Vagina (tissue), 2 donors: ENCODE data around the gene CFAP119. TPM values are rescaled to one million over a fixed set of nuclear protein-coding genes. Genes with fewer than 3 reads are reported as not detected.
A peak's percentile ranks its signal among the peaks of the same experiment; 100 is the strongest.

Experiments used
- DNase-seq, 2 donors: peaks; one replicate each; pipeline ENCODE4 v3.0.0-alpha.2; 2017; ENCODE audit errors: extremely low spot score in 2 of 2
- H3K27ac ChIP-seq: fragments of 200-600 bp; sonication (generic); one replicate; pipeline ENCODE4 v1.5.1; 2019
- H3K27me3 ChIP-seq: fragments of 200-600 bp; sonication (generic); one replicate; pipeline ENCODE4 v1.5.1; 2019
- H3K36me3 ChIP-seq, 2 donors: fragments of 200-600 bp; sonication (generic); one replicate each; pipeline ENCODE4 v1.5.1; 2017 to 2019
- H3K4me1 ChIP-seq: fragments of 200-600 bp; sonication (generic); one replicate; pipeline ENCODE4 v1.5.1; 2019
- H3K4me3 ChIP-seq, 2 donors: fragments of 200-600 bp; sonication (generic); 1 replicate in 1 of 2; 2 replicates in 1 of 2; pipeline ENCODE4 v1.5.1; 2016 to 2019
- H3K9me3 ChIP-seq: fragments of 200-600 bp; sonication (generic); one replicate; pipeline ENCODE4 v1.5.1; 2019
- CTCF ChIP-seq, 3 experiments: fragments of 450-650 bp in 2 of 3; fragments of 200-600 bp in 1 of 3; sonication (generic) in 1 of 3; IDR thresholded peaks; one replicate each; pipeline ENCODE4 v1.5.1; 2017 to 2019; ENCODE audit warnings: antibody characterized with exemption in 3 of 3, mild to moderate bottlenecking in 2 of 3, moderate library complexity in 2 of 3
- POLR2A ChIP-seq, 2 donors: fragments of 450-650 bp; IDR thresholded peaks; one replicate each; pipeline ENCODE4 v1.6.1; 2017; ENCODE audit warnings: antibody characterized with exemption in 2 of 2, mild to moderate bottlenecking in 2 of 2, moderate library complexity in 2 of 2
- POLR2AphosphoS5 ChIP-seq, 2 donors: sonication (generic); formaldehyde crosslinking; IDR thresholded peaks; one replicate each; pipeline ENCODE4 v1.9.0; 2017; ENCODE audit warnings: antibody characterized with exemption in 2 of 2, mild to moderate bottlenecking in 2 of 2, low read depth in 1 of 2; ENCODE audit not compliant: insufficient read depth in 1 of 2
- intact Hi-C: fragments of 100-400 bp; cut with DNase I; formaldehyde crosslinking; loops from one replicate; pipeline ENCODE4 v1.15.1; 2023
- total RNA-seq: library from RNA; depleted of rRNA; stranded (reverse); fragments of >200 nt; gene quantifications from one replicate; pipeline ENCODE4 v1.2.3, GENCODE V29; 2016

The CFAP119 gene
- total RNA-seq, 1 donor from 2014 or later: 1.7 TPM

GRCh38 chr16:30805056-30805369, 43.2 kb upstream of the CFAP119 start:
- intact Hi-C loops: no loop called here
- peak overlapping the region; percentile 85 for H3K27ac ChIP-seq

DNA sequence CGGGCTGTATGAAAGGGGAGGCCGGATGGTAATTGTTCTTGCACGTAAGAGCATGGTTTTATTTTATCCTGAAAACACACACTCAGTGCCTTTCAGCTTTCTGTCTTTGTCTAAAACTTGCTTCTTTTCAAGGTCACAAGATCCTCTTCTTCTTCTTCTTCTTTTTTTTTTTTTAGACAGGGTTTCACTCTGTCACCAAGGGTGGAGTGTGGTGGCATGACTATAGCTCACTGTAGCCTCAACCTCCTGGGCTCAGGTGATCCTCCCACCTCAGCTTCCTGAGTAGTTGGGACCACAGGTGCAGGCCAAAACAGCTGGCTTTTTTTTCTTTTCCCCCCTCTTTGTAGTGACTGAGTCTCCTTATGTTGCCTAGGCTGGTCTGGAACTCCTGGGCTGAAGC, 41.1 kb upstream of the CFAP119 start:
- no peak overlapping the region for H3K27ac ChIP-seq
- intact Hi-C loops: no loop called here
- H3K9me3 ChIP-seq: no peaks in the 10 kb centered on the region
- no peak overlapping the region for H3K4me3 ChIP-seq
- no peaks in the 10 kb centered on the region for H3K27me3 ChIP-seq
- no peaks in the 10 kb centered on the region for H3K36me3 ChIP-seq
- no peak for DNase-seq
- TF ChIP-seq POLR2A (IDR thresholded peaks at IDR 0.05) (no peak), CTCF (IDR thresholded peaks at IDR 0.05) (no peak), POLR2AphosphoS5 (IDR thresholded peaks at IDR 0.05; ENCODE audit: insufficient read depth in 1 of 2, low read depth in 1 of 2) (no peak)
- H3K4me1 ChIP-seq: peaks cover 19% of the 10 kb centered on the region

More at GRCh38 chr16:30805056-30805369, 43.2 kb upstream of the CFAP119 start:
- H3K27me3 ChIP-seq: no peaks in the 10 kb centered on the region
- no peaks in the 10 kb centered on the region for H3K9me3 ChIP-seq
- no peak for DNase-seq
- peak overlapping the region; percentile 73 to 86 for H3K4me3 ChIP-seq
- TF ChIP-seq POLR2A (IDR thresholded peaks at IDR 0.05): no peak
- H3K4me1 ChIP-seq: peaks cover 19% of the 10 kb centered on the region
- no peaks in the 10 kb centered on the region for H3K36me3 ChIP-seq

- DNase-seq: no peak
- no peaks in the 10 kb centered on the region for H3K4me1 ChIP-seq
- H3K27me3 ChIP-seq: no peaks in the 10 kb centered on the region
- H3K4me3 ChIP-seq: no peak overlapping the region
- intact Hi-C loops: no loop called here
- H3K36me3 ChIP-seq: no peaks in the 10 kb centered on the region
- no peak overlapping the region for H3K27ac ChIP-seq
- H3K9me3 ChIP-seq: no peaks in the 10 kb centered on the region
- TF ChIP-seq POLR2A (IDR thresholded peaks at IDR 0.05) (no peak), CTCF (IDR thresholded peaks at IDR 0.05) (no peak), POLR2AphosphoS5 (IDR thresholded peaks at IDR 0.05; ENCODE audit: insufficient read depth in 1 of 2, low read depth in 1 of 2) (no peak)
These were observed 35.9 kb upstream of the CFAP119 start for GRCh38 chr16:30797670-30798309.

GRCh38 chr16:30794634-30795033, 32.8 kb upstream of the CFAP119 start:
- H3K36me3 ChIP-seq: no peaks in the 10 kb centered on the region
- intact Hi-C loops: no loop called here
- H3K4me3 ChIP-seq: no peak overlapping the region
- H3K4me1 ChIP-seq: no peaks in the 10 kb centered on the region
- no peak overlapping the region for H3K27ac ChIP-seq
- H3K9me3 ChIP-seq: no peaks in the 10 kb centered on the region
- no peak for DNase-seq
- TF ChIP-seq POLR2AphosphoS5 (IDR thresholded peaks at IDR 0.05; ENCODE audit: insufficient read depth in 1 of 2, low read depth in 1 of 2): no peak
- TF ChIP-seq POLR2A (IDR thresholded peaks at IDR 0.05): no peak
- TF ChIP-seq CTCF (IDR thresholded peaks at IDR 0.05): no peak
- H3K27me3 ChIP-seq: no peaks in the 10 kb centered on the region

DNA sequence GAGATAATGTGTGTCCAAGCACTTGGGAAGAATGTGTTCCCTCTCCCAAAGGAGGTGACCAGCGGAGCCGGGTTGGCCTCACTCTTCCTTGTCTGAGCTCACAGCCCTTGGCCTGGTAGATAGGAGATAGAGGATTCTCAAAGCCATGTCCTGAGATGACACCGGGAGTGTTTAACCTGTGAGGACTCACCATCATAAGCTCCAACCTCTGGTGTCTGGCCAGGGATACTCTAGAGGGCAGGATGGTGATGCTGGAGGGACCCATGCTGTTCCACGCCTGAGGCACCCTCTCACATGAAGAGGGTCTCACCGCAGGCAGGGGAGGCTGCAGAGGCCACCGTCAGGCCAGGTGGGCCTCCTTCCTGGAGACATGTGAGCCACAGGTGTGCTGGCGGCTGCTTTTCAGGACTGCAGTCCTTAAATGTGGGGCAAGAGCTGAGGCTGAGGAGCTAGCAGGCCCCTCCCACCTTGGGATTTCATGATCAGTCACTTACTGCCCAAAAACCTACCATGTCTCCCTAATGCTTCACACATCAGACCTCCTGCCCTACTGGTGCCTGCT, 31.7 kb upstream of the CFAP119 start:
- Histone ChIP-seq H3K27me3 (no peaks in the 10 kb centered on the region), H3K27ac (no peak overlapping the region), H3K4me1 (no peaks in the 10 kb centered on the region), H3K4me3 (no peak overlapping the region), H3K36me3 (no peaks in the 10 kb centered on the region), H3K9me3 (no peaks in the 10 kb centered on the region)
- TF ChIP-seq POLR2A (IDR thresholded peaks at IDR 0.05) (no peak), CTCF (IDR thresholded peaks at IDR 0.05) (no peak), POLR2AphosphoS5 (IDR thresholded peaks at IDR 0.05; ENCODE audit: insufficient read depth in 1 of 2, low read depth in 1 of 2) (no peak)
- intact Hi-C loops: no loop called here
- DNase-seq: no peak
